GM18499 (cell line): Measurements from ENCODE around the gene SPTLC1.

Experiments
- ATAC-seq: cut with Tn5 transposase; IDR thresholded peaks from one replicate; pipeline ENCODE4 v1.9.1; 2021; ENCODE audit warnings: moderate number of reproducible peaks; ENCODE audit not compliant: insufficient read depth, unreplicated experiment

SPTLC1 gene

GRCh38 chr9:91995000-91995655, 120.1 kb downstream of the SPTLC1 start:
- ATAC-seq, result no peak

- ATAC-seq, result no peak
Observed at GRCh38 chr9:91994422-91994821, 120.8 kb downstream of the SPTLC1 start.

- no peak for ATAC-seq
Observed at GRCh38 chr9:91992461-91993041, 122.7 kb downstream of the SPTLC1 start.

GRCh38 chr9:91991721-91992341, 123.4 kb downstream of the SPTLC1 start:
- no peak for ATAC-seq

- ATAC-seq, result no peak
Observed at GRCh38 chr9:91986248-91986647, 129.0 kb downstream of the SPTLC1 start.

- no peak for ATAC-seq
Observed at GRCh38 chr9:91985692-91986091, 129.5 kb downstream of the SPTLC1 start.
